ENCODE measurements around the gene ZNF771.
A peak's percentile ranks its signal among the peaks of the same experiment; 100 is the strongest.

Gene ZNF771

GRCh38 chr16:30399435-30400186 is 7.8 kb upstream of the ZNF771 start:
- no peak for DNase-seq

GRCh38 chr16:30401768-30402425 is 5.5 kb upstream of the ZNF771 start:
- no peak for DNase-seq

- no peak for DNase-seq
These were observed 658 bp upstream of the ZNF771 start for GRCh38 chr16:30406795-30407101.

GRCh38 chr16:30407804-30408534 is 563 bp downstream of the ZNF771 start:
- DNase-seq: no peak

- DNase-seq: peak; percentile 65
These were observed 2.0 kb downstream of the ZNF771 start for GRCh38 chr16:30409125-30410060.

- DNase-seq: no peak
These were observed 5.9 kb downstream of the ZNF771 start for GRCh38 chr16:30413112-30413806.

- DNase-seq: no peak
These were observed 6.8 kb downstream of the ZNF771 start for GRCh38 chr16:30414159-30414558.

- no peak for DNase-seq
These were observed 8.7 kb downstream of the ZNF771 start for GRCh38 chr16:30416047-30416603.

GRCh38 chr16:30416624-30417528 is 9.5 kb downstream of the ZNF771 start:
- no peak for DNase-seq

GRCh38 chr16:30417529-30418349 is 10.3 kb downstream of the ZNF771 start:
- peak; percentile 64 for DNase-seq

GRCh38 chr16:30418350-30419181 is 11.2 kb downstream of the ZNF771 start:
- no peak for DNase-seq

- DNase-seq: no peak
These were observed 13.6 kb downstream of the ZNF771 start for GRCh38 chr16:30421010-30421409.

- no peak for DNase-seq
These were observed 20.6 kb downstream of the ZNF771 start for GRCh38 chr16:30428055-30428454.

- DNase-seq: peak; percentile 36
These were observed 21.9 kb downstream of the ZNF771 start for GRCh38 chr16:30429418-30429677.

- DNase-seq: peak; percentile 99
These were observed 22.4 kb downstream of the ZNF771 start, which contains the start of gene DCTPP1 for GRCh38 chr16:30429678-30430427. Gene DCTPP1 (minus strand): TSS chr16:30430030. CDS start chr16:30429980, 50 bp downstream.

GRCh38 chr16:30430428-30430970 is 23.1 kb downstream of the ZNF771 start:
- DNase-seq: no peak

- DNase-seq: no peak
These were observed 27.4 kb downstream of the ZNF771 start for GRCh38 chr16:30434852-30435251.

- no peak for DNase-seq
These were observed 30.2 kb downstream of the ZNF771 start for GRCh38 chr16:30437511-30438046.

Measured in kidney glomerular epithelial cell (primary cell).